ENCODE results near the gene STAT2.

DNA sequence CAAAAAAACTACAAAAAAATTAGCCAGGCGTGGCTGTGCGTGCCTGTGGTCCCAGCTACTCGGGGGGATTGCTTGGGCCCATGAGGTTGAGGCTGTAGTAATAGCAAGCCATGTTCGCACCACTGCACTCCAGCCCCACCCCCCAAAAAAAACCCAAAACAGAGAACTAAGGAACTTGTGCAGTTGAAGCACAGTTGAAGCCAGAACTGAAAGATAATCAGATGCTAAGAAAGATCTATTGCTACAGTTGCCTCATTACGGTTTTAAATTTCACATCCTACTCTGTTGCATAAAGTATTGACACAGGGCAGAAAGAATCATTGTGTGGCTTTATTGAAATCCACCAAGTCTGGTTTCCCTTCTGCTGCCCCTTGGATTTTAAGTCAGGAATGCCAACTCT, 63.6 kb downstream of the STAT2 start:
- TF ChIP-seq, protein P1, sequence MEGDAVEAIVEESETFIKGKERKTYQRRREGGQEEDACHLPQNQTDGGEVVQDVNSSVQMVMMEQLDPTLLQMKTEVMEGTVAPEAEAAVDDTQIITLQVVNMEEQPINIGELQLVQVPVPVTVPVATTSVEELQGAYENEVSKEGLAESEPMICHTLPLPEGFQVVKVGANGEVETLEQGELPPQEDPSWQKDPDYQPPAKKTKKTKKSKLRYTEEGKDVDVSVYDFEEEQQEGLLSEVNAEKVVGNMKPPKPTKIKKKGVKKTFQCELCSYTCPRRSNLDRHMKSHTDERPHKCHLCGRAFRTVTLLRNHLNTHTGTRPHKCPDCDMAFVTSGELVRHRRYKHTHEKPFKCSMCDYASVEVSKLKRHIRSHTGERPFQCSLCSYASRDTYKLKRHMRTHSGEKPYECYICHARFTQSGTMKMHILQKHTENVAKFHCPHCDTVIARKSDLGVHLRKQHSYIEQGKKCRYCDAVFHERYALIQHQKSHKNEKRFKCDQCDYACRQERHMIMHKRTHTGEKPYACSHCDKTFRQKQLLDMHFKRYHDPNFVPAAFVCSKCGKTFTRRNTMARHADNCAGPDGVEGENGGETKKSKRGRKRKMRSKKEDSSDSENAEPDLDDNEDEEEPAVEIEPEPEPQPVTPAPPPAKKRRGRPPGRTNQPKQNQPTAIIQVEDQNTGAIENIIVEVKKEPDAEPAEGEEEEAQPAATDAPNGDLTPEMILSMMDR (IDR thresholded peaks at IDR 0.05), result no peak
- TF ChIP-seq EP300 (IDR thresholded peaks at IDR 0.05), result no peak

Data from stomach (tissue), 4 donors.